GM12801 (cell line): ENCODE measurements around the gene SIRT1.

Experiments
- CTCF ChIP-seq: IDR thresholded peaks from one replicate; pipeline ENCODE4 v1.5.1; 2011; ENCODE audit warnings: control low read depth; ENCODE audit not compliant: insufficient read length; ENCODE audit errors: extremely low read depth

Gene SIRT1

GRCh38 chr10:67921065-67921464 is 36.6 kb downstream of the SIRT1 start:
- no peak for TF ChIP-seq CTCF

DNA sequence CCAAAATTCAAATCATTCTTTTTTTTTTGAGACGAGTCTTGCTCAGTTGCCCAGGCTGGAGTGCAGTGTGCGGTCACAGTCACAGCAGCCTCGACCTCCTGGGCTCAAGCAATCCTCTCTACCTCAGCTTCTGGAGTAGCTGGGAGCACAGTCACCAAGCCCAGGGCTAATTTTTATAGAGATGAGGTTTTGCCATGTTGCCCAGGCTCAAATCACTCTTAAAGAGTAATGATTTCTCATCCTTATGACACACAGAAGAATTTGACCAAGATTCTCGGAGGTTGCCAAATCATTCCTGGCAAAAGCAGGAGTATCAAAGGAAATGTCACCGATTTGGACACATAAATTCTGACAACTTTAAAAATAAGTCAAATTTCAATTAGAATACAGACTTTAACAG is 39.1 kb downstream of the SIRT1 start:
- TF ChIP-seq CTCF, result no peak

- no peak for TF ChIP-seq CTCF
These were observed 39.7 kb downstream of the SIRT1 start for GRCh38 chr10:67924136-67924535.

DNA sequence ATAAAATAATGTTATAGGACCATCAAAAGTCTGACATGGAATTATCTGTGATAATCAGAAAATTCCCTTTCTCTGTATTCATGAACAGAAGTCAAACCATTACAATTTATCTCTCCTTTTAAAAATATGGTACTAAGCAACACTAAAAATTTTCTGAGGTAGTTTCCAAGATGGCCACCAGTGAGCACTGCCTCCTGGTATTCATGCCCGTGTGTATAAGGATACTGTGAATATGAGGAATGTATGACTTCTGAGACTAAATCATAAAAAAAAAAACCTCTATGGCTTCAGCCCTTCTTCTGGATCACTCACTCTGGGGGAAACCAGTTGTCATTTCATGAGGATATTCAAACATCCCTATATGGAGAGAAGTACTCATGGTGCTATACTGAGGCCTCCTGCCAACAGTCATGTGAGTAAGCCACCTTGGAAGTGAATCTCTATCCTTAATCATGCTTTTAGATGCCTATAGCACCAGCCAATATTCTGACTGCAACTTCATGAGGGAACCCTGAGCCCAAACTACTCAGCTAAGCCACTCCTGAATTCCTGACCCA is 41.1 kb downstream of the SIRT1 start:
- no peak for TF ChIP-seq CTCF

DNA sequence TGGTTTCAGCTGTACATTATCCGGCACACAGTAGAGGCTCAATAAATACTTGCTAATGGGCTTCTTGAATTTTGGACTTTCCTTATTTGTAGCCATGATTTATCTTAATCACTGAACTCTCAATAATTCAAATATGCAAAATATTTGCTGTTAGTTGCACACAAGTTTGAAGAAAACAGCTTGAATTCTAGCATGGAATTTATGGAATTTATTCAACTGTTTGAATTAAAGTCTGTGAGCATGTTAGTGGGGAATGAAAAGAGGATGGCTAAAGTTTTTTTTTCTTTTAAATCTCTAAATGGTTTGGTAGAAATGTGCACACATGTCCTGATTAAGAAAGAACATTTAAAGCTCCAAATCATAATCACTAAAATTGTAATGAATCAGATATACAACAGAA is 42.5 kb downstream of the SIRT1 start:
- TF ChIP-seq CTCF, result no peak

GRCh38 chr10:67933199-67933598 is 48.7 kb downstream of the SIRT1 start:
- no peak for TF ChIP-seq CTCF

DNA sequence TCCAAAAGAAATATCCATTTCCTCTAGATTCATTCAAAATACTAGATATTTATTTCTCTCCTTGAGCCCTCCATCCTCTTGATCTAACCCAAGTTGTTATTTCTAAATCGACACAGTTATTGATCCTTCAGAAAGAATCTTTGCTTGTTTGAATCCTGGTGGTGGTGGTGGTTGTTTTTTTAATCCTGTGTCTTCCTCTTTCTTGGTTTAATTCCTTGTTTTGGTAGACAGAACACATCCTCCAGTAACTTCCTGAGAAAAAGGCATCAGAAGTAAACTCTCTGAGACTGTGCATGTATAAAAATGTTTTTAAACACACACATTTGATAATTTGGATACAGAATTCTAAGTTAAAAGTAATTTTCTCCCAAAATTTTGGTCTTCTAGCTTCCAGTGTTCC is 49.9 kb downstream of the SIRT1 start:
- no peak for TF ChIP-seq CTCF

DNA sequence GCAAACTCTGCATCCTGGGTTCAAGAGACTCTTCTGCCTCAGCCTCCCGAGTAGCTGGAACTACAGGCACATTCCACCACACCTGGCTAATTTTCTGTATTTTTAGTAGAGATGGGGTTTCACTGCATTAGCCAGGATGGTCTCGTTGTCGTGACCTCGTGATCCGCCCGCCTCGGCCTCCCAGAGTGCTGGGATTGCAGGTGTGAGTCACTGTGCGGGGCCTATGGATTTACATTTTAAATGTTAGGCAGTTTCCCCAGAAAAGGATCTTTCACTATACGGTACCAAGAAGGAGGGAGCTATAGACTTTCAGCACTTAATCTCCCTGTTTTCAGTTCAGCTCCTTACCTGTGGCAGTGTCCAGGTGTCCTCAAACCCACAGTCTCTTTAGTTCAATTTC is 50.8 kb downstream of the SIRT1 start:
- no peak for TF ChIP-seq CTCF
